Activated T-cell treated with anti-CD3 and anti-CD28 coated beads for 4 hours (primary cell): ENCODE data around the gene BAK1.
A peak's percentile ranks its signal among the peaks of the same experiment; 100 is the strongest.
"Not testable (repeated sequence)": the region's sequence is repeated elsewhere in the genome, so short reads cannot be mapped to it uniquely, and the experiment has no call there.

ENCODE experiments used
- DNase-seq: peaks from one replicate; pipeline ENCODE4 v3.0.0-alpha.2; 2020

Gene BAK1

GRCh38 chr6:33607126-33607783 lies 27.2 kb upstream of the BAK1 start:
- no peak for DNase-seq

GRCh38 chr6:33606642-33607041 lies 26.6 kb upstream of the BAK1 start:
- no peak for DNase-seq

- no peak for DNase-seq
These were observed 25.1 kb upstream of the BAK1 start for GRCh38 chr6:33604941-33605854.

DNA sequence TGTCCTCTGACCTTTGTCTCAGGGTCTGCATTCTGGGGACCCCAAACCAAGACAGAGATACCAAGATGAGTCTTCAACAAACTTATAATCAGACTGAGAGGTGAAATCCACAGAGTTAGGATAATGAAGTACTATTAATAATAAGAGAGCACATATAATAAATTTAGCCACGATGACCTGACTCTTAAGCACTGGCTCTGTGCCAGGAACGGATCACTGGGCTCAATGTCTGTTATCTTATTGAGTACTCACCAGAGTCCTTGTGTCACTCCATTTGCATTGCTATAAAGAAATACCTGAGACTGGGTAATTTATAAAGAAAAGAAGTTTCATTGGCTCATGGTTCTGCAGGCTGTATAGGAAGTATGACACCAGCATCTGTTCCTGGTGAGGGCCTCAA lies 22.1 kb upstream of the BAK1 start:
- no peak for DNase-seq

GRCh38 chr6:33600761-33601160 lies 20.7 kb upstream of the BAK1 start:
- DNase-seq = no peak

DNA sequence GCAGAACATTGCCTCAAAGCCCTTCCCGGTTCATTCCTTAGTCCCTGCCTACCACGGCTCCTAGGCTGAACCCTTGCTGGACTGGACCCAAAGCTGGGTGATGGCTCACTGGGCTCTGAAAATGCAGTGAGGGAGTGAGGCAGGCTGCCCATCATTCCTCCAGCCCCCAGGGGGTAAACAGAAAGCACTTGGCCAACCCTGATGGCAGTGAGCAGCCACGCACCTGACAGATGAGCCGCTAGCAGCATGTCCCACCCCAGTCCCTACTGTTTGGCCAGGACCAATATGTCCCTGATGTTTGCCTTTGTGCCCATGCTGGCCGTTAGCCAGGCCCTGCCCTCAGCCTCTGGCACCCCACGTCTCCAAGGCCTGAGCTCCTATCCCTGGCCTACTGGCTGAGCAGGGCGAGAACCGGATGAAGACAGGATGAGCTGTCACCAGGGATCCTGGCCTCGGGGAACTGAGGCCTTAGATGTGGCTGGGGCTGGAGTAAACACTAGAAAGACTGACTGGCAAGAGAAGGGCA lies 19.4 kb upstream of the BAK1 start:
- DNase-seq = no peak

DNA sequence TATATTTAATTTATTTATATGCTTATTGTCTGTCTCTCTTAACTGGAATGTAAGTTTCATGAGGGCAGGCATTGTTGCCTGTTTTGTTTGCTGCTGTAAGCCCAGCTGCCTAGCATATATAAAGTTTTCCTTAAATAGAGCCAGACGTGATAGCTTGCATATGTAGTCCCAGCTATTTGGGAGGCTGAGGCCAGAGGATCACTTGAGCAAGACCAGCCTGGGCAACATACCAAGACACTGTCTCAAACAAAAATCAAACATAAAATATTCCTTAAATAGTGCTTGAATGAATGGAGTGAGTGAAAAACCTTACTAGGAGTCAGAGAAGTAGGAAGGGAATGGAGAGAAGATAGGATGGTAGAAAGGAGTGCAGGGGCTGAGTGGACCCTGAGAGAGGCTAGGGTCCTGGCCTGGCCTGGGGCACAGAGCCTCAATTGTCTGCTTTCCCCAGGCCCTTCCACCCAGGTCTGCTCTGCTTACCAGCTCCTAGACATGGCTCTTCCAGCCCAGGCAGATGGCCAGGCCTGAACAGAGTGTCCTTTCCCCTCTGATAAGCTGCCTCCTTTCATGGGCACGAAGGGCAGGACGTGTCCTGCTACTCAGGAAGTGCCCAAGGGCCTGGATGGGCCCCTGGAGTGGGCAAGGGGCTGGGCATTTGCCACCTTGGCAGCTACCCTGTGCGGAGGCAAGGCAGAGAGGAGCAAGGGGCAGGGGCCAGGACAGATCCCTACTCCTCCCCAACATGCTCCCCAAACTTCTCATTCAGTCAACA lies 17.7 kb upstream of the BAK1 start:
- no peak for DNase-seq

GRCh38 chr6:33596894-33597293 lies 16.8 kb upstream of the BAK1 start:
- not testable (repeated sequence) for DNase-seq

DNA sequence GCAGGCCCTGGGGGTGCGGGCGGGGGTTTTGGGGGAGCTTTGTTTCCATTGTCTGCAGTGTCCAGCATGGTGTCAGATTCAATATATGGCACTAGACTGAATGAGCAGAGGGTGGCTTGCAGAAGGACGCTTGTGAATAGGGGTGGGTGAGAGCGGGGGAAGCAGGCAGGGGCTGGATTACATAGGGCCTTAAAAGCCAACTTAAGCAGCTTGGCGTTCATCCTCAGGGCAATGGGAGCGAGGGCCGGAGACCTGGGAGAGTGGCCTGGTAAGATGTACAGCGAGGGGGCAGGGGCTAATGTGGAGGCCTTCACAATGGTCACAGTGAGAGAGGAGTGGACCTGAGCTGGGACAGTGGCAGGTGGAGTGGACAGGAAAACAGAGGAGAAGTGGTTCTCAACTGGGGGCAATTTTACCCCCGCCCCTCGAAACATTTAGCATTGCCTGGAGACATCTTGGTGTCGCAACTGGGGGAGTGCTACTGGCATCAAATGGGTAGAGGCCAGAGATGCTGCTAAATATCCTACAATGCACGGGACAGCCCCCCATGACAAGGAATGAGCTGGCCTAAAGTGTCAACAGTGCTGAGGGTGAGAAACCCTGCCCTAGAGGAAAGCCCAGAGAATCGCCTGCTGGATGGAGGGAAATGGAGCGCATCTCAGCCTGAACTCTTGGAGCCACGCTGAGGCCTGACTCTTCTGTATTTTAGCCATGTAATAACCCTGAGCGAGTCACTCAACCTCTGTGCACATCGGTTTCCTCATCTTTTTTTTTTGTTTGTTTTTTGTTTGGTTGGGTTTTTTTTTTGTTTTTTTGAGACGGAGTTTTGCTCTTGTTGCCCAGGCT lies 15.1 kb upstream of the BAK1 start:
- DNase-seq = no peak

- DNase-seq = no peak
These were observed 13.3 kb upstream of the BAK1 start for GRCh38 chr6:33593414-33593727.

DNA sequence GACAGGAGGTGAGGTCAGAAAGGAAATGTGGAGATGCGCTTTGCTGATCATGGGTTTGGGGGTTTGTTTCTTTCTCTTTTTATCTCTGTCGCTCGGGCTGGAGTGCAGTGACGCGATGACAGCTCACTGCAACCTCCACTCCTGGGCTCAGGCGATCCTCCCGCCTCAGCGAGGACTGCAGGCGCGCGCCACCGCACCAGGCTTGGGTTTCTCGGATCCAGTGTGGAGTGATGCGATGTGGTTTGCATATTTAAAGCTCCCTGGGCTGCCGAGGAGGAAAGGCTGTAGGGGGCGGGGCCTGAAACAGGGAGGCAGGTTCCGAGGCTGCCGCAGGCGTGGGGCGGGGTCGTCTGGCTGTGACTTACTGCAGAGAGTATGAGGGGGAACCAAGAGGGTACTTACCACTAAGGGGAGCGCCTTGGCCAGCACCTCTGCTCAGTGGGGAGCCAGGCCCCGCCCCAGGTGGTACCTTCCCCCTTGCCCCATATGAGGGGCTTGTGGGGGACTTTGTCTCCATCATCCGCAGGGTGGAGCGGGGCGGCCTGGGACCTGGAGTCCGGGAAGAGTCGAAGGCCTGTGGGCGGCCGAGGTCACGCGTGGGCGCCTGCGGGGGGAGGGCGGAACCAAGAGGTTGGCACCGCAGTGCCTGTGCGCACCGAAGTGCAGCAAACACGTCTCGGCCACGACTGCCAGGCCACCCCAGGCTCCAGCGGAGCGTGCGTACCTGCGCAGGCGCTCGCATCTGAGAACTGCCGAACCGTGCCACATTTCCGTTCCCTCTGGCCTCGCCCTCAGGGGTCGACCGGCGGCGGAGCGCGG lies 12.7 kb upstream of the BAK1 start:
- DNase-seq = peak; percentile 36

DNA sequence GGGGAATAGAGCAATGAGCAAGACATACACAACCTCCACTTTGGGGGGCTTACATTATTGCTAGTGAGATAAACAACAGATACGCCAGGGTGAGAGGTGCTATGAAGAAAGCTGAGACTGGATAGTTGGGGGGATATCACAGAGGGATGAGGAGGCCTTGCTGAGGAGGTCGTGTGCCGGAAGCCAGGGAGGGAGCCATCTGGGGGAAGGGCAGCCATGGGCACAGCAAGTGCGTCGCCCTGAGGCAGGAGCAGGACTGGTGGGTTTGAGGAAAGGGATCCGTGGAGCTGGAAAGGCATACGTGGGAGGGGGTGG lies 12.2 kb upstream of the BAK1 start:
- no peak for DNase-seq

DNA sequence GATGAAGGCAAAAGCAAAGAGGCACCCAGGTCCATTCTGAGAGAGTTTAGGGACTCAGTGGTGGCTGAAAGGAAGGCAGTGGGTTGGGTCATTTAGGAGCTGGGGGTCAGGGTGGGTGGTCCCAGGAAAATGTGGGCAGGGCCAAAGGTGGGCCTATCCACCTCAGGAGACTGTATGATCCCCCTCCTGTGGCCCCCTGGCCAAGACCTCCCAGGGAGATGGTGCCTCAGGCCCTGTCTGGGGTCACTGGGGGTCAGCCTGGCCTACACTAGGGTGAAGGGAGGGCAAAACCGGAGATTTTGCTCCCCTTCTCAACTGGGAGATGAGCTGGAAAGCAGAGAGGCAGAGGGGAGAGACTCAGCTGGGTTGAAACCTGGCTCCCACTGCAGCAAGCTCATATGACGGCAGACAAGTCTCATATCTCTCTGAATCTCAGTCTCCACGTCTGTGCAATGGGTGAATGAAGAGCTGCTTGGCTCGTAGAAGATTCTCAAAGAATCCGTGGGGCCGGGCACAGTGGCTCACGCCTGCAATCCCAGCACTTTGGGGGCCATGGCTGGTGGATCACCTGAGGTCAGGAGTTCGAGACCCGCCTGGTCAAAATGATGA lies 11.5 kb upstream of the BAK1 start:
- DNase-seq = no peak

GRCh38 chr6:33590531-33591198 lies 10.6 kb upstream of the BAK1 start:
- no peak for DNase-seq

DNA sequence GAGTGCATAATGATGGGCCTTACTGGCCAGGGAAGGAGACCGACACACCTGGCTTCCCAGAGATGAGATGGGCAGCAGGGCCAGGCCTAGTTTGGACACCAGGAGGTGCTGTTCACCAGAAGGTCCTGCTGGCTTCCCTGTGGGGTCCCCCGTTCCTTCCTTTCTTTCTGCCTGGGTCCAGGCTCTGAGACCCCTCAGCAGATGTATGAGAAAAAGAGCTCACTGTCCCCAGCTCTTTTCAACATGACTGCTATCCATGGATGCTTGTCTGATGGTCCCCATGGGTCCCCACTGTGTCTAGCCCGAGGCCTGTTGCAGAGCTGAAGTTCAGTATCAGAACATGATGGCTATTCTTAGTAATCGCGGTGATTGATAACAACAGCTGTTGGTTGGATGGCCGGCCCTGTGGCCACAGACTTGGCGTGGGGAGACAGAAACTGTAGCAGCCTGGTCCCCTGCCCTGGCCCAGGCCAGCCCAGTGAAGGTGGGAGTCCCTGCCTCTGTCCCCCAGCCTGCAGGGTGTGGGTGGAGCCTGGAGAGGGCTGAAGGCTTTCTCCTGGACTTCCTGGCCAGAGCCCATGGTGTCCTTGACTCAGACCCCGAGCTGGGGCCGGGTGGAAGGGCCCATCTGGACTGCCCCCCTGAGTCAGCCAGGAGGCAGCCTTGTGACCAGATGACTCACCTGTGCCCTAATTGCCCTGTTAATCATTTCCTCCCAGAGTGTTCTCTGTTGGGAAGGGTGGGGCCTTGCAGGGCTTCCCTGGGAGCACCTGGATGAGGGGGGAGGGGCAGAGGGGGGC lies 9.9 kb upstream of the BAK1 start:
- peak; percentile 44 for DNase-seq

DNA sequence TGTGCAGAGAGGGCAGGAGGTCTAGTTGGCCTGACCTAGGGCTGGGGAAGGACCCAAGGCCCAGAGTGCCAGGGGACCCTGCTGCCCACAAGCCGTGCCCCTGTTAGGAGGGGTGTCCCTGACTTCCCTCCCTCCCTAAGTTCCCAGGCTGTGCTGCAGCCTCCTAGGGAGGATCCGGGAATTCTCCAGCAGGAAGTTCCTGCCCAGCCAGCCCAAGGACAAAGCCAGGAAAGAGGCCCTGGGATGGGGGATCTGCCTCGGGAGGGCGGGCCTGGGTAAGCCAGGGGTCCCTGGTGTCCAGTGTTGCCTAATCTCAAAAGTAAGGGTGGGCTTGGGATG lies 9.3 kb upstream of the BAK1 start:
- DNase-seq = no peak

DNA sequence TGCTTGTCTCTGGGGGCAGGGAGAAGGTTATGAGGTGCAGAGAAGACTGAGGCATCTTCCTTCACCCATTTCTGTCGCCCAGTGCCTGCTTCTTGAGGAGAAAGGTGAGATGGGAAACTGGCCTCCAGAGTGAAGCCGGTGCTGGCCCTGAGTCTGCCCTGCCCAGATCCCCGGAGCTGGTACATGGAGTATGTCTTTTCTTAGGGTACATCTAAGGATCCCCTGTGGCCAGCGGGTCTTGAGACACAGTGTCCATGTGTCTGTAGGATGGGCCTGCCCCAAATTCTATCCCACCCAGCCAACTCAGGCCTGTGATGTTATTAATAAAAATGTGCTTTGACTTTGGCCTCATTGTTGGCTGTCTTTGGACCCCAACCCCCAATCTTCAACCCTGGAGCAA lies 8.8 kb upstream of the BAK1 start:
- no peak for DNase-seq

DNA sequence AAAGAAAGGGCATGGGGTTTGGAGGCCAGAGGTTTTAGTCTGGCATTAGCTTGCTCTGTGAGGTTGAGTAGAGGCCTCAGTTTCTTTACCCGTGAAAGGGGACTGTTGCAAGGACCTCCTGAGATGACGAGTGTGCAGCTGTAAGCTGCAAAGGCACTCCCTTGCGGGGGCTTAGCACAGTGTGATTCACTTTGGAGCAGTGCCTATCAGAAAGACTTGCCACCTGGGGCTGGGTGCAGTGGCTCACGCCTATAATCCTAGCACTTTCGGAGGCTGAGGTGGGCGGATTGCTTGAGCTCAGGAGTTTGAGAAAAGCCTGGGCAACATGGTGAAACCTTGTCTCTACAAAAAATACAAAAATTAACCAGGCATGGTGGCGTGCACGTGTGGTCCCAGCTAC lies 7.5 kb upstream of the BAK1 start:
- DNase-seq = no peak

GRCh38 chr6:33586108-33586640 lies 6.1 kb upstream of the BAK1 start:
- no peak for DNase-seq
